H9 (cell line): ENCODE results near the gene ERCC6L2. TPM values are rescaled to one million over a fixed set of nuclear protein-coding genes. Genes with fewer than 3 reads are reported as not detected.

Experiments used
- DNase-seq: peaks from one replicate; pipeline ENCODE4 v3.0.0-alpha.2; 2017
- H2AFZ ChIP-seq: one replicate; pipeline ENCODE4 v1.6.1; 2013; ENCODE audit warnings: mild to moderate bottlenecking, low read length, control low read depth, moderate library complexity
- H2AK5ac ChIP-seq: 2 replicates; pipeline ENCODE4 v1.6.1; 2013; ENCODE audit warnings: low read length, control low read depth, mixed read lengths; ENCODE audit not compliant: insufficient read length
- H2BK120ac ChIP-seq: one replicate; pipeline ENCODE4 v1.6.1; 2013; ENCODE audit warnings: low read depth, mild to moderate bottlenecking, low read length, control low read depth, inconsistent platforms; ENCODE audit not compliant: poor library complexity, severe bottlenecking
- H2BK12ac ChIP-seq: 2 replicates; pipeline ENCODE4 v1.6.1; 2013; ENCODE audit warnings: low read length, control low read depth, mixed read lengths, low read depth; ENCODE audit not compliant: insufficient read length
- H2BK15ac ChIP-seq: 2 replicates; pipeline ENCODE4 v1.6.1; 2013; ENCODE audit warnings: low read depth, low read length, control low read depth
- H2BK20ac ChIP-seq: one replicate; pipeline ENCODE4 v1.6.1; 2013; ENCODE audit warnings: low read depth, mild to moderate bottlenecking, low read length, control low read depth, inconsistent platforms; ENCODE audit not compliant: poor library complexity, severe bottlenecking
- H2BK5ac ChIP-seq: 2 replicates; pipeline ENCODE4 v1.6.1; 2013; ENCODE audit warnings: low read length, control low read depth, mixed read lengths; ENCODE audit not compliant: insufficient read length
- H3K14ac ChIP-seq: 2 replicates; pipeline ENCODE4 v1.6.1; 2013; ENCODE audit warnings: low read length, control low read depth; ENCODE audit not compliant: insufficient read depth
- H3K18ac ChIP-seq: 2 replicates; pipeline ENCODE4 v1.6.1; 2013; ENCODE audit warnings: low read depth, mild to moderate bottlenecking, mixed read lengths, low read length, control low read depth; ENCODE audit not compliant: insufficient read length
- H3K23ac ChIP-seq: 2 replicates; pipeline ENCODE4 v1.6.1; 2013; ENCODE audit warnings: low read length, control low read depth, mixed read lengths, low read depth; ENCODE audit not compliant: insufficient read length
- H3K23me2 ChIP-seq: 2 replicates; pipeline ENCODE4 v1.6.1; 2013; ENCODE audit warnings: low read depth, mild to moderate bottlenecking, mixed read lengths, low read length, control low read depth; ENCODE audit not compliant: insufficient read length, poor library complexity, severe bottlenecking
- H3K27ac ChIP-seq: 2 replicates; pipeline ENCODE4 v1.5.1; 2013; ENCODE audit warnings: low read length, control low read depth, mixed read lengths, low read depth; ENCODE audit not compliant: insufficient read length
- H3K27me3 ChIP-seq: 2 replicates; pipeline ENCODE4 v1.6.1; 2013; ENCODE audit warnings: low read length, control low read depth, inconsistent platforms; ENCODE audit not compliant: insufficient read depth
- H3K4ac ChIP-seq: 2 replicates; pipeline ENCODE4 v1.6.1; 2013; ENCODE audit warnings: low read depth, mild to moderate bottlenecking, control low read depth, inconsistent platforms, low read length, moderate library complexity
- H3K4me1 ChIP-seq: 2 replicates; pipeline ENCODE4 v1.6.1; 2013; ENCODE audit warnings: low read length, control low read depth, inconsistent platforms; ENCODE audit not compliant: insufficient read depth
- H3K4me2 ChIP-seq: 2 replicates; pipeline ENCODE4 v1.6.1; 2013; ENCODE audit warnings: low read length, control low read depth, mixed read lengths; ENCODE audit not compliant: insufficient read length, insufficient read depth
- H3K56ac ChIP-seq: 2 replicates; pipeline ENCODE4 v1.6.1; 2013; ENCODE audit warnings: low read depth, mild to moderate bottlenecking, mixed read lengths, low read length, control low read depth; ENCODE audit not compliant: insufficient read length
- H3K79me1 ChIP-seq: 2 replicates; pipeline ENCODE4 v1.6.1; 2013; ENCODE audit warnings: low read depth, mild to moderate bottlenecking, moderate library complexity, low read length, control low read depth, inconsistent platforms; ENCODE audit not compliant: insufficient read depth, poor library complexity, severe bottlenecking
- H3K79me2 ChIP-seq: 2 replicates; pipeline ENCODE4 v1.6.1; 2013; ENCODE audit warnings: low read length, control low read depth, inconsistent platforms; ENCODE audit not compliant: insufficient read depth
- H3K9ac ChIP-seq: 2 replicates; pipeline ENCODE4 v1.6.1; 2013; ENCODE audit warnings: low read length, control low read depth, mixed read lengths; ENCODE audit not compliant: insufficient read length; ENCODE audit errors: extremely low read depth
- H3K9me3 ChIP-seq: one replicate; pipeline ENCODE4 v1.6.1; 2013; ENCODE audit warnings: low read depth, low read length, inconsistent platforms; ENCODE audit not compliant: control insufficient read depth
- H3T11ph ChIP-seq: one replicate; pipeline ENCODE4 v1.6.1; 2013; ENCODE audit warnings: mild to moderate bottlenecking, low read length, control low read depth, inconsistent platforms
- H4K20me1 ChIP-seq: one replicate; pipeline ENCODE4 v1.6.1; 2013; ENCODE audit not compliant: control insufficient read depth, insufficient read length, insufficient read depth
- H4K5ac ChIP-seq: 2 replicates; pipeline ENCODE4 v1.6.1; 2013; ENCODE audit warnings: low read depth, mild to moderate bottlenecking, mixed read lengths, low read length, control low read depth; ENCODE audit not compliant: insufficient read length
- H4K8ac ChIP-seq: replicated peaks from 2 replicates; pipeline ENCODE4 v1.6.1; 2013; ENCODE audit warnings: low read length, control low read depth, mixed read lengths, low read depth; ENCODE audit not compliant: insufficient read length
- H4K91ac ChIP-seq: 2 replicates; pipeline ENCODE4 v1.6.1; 2013; ENCODE audit warnings: low read depth, mild to moderate bottlenecking, moderate library complexity, mixed read lengths, low read length, control low read depth; ENCODE audit not compliant: insufficient read length
- H3K27ac Mint-ChIP-seq, 3 experiments: 2 replicates in 2 of 3; 3 replicates in 1 of 3; pipeline ENCODE4 v1.8.0; 2020 to 2021; ENCODE audit warnings: mixed read lengths in 3 of 3, mild to moderate bottlenecking in 1 of 3, moderate library complexity in 1 of 3
- H3K27me3 Mint-ChIP-seq: 2 replicates; pipeline ENCODE4 v1.8.0; 2021; ENCODE audit warnings: low read depth, mild to moderate bottlenecking, moderate library complexity, mixed read lengths
- H3K36me3 Mint-ChIP-seq, 3 experiments: 2 replicates in 2 of 3; 3 replicates in 1 of 3; pipeline ENCODE4 v1.8.0; 2020 to 2021; ENCODE audit warnings: low read depth in 3 of 3, mixed read lengths in 3 of 3; ENCODE audit not compliant: insufficient read depth in 1 of 3
- H3K4me1 Mint-ChIP-seq, 2 experiments: 2 replicates each; pipeline ENCODE4 v1.8.0; 2020; ENCODE audit warnings: mixed read lengths in 2 of 2
- H3K4me3 Mint-ChIP-seq, 2 experiments: 2 replicates in 1 of 2; 3 replicates in 1 of 2; pipeline ENCODE4 v1.8.0; 2020 to 2021; ENCODE audit warnings: mild to moderate bottlenecking in 2 of 2, mixed read lengths in 2 of 2, moderate library complexity in 1 of 2
- H3K9me3 Mint-ChIP-seq, 2 experiments: 2 replicates in 1 of 2; 3 replicates in 1 of 2; pipeline ENCODE4 v1.8.0; 2020; ENCODE audit warnings: mild to moderate bottlenecking in 2 of 2, mixed read lengths in 2 of 2, moderate library complexity in 1 of 2
- WGBS: extraction: QIAGEN DNeasy Blood & Tissue Kit; methylation state at CpG from one replicate; pipeline ENCODE4 v1.1.7; 2013; ENCODE audit warnings: missing lambda C conversion rate, low lambda C conversion rate, mixed read lengths; ENCODE audit not compliant: insufficient read length; ENCODE audit errors: extremely low coverage; 5-methylcytosine and 5-hydroxymethylcytosine counted together
- total RNA-seq: library from RNA; stranded (reverse); gene quantifications from 2 replicates; pipeline ENCODE4 v1.2.1, GENCODE V29; 2021
- TF ChIP-seq, protein P1 (sequence below): fragments of 200-600 bp; sonication (generic); conservative IDR thresholded peaks from 3 replicates; pipeline ENCODE4 v1.8.0; 2021; ENCODE audit warnings: antibody characterized with exemption, mild to moderate bottlenecking

The ERCC6L2 gene
- total RNA-seq, 1 experiment from 2014 or later: 57.7 TPM

DNA sequence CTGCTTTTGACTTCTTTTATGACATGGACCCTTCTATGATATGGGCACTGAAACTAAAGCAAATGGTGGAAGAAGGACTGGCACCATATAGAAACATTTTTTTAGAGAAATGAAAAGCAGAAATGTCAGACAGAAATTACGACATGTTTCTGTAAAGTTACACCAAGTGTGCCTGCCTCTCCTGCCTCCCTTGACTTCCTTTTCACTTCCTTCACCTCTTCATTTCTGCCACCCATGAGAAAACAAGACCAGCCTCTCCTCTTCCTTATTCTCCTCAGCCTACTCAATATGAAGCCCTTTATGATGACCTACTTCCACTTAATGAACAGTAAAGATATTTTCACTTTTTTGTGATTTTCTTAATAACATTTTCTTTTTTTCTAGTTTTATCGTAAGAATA is 44.5 kb downstream of the ERCC6L2 start:
- no peak overlapping the region for H2BK120ac ChIP-seq
- H3K14ac ChIP-seq: no peak overlapping the region
- H4K91ac ChIP-seq: no peak overlapping the region
- H3K79me1 ChIP-seq: no peaks in the 10 kb centered on the region
- H3T11ph ChIP-seq: no peak overlapping the region
- H2BK15ac ChIP-seq: no peak overlapping the region
- Mint-ChIP-seq H3K27ac (no peak overlapping the region), H3K36me3 (peaks cover 47 to 71% (median 64%) of the 10 kb centered on the region in 3 experiments), H3K4me1 (peaks cover under 1 to 4% of the 10 kb centered on the region in 2 experiments), H3K9me3 (peaks cover 3 to 9% of the 10 kb centered on the region in 2 experiments; a peak in 4 of 5 replicates), H3K4me3 (no peak overlapping the region), H3K27me3 (no peaks in the 10 kb centered on the region)
- H2AK5ac ChIP-seq: no peak overlapping the region
- H4K20me1 ChIP-seq: no peaks in the 10 kb centered on the region
- no peak overlapping the region for H3K9ac ChIP-seq
- no peak overlapping the region for H2BK20ac ChIP-seq
- H4K5ac ChIP-seq: no peak overlapping the region
- H2AFZ ChIP-seq: no peak overlapping the region
- no peaks in the 10 kb centered on the region for H3K23me2 ChIP-seq
- DNase-seq: no peak
- no peaks in the 10 kb centered on the region for H3K79me2 ChIP-seq
- TF ChIP-seq, protein P1, sequence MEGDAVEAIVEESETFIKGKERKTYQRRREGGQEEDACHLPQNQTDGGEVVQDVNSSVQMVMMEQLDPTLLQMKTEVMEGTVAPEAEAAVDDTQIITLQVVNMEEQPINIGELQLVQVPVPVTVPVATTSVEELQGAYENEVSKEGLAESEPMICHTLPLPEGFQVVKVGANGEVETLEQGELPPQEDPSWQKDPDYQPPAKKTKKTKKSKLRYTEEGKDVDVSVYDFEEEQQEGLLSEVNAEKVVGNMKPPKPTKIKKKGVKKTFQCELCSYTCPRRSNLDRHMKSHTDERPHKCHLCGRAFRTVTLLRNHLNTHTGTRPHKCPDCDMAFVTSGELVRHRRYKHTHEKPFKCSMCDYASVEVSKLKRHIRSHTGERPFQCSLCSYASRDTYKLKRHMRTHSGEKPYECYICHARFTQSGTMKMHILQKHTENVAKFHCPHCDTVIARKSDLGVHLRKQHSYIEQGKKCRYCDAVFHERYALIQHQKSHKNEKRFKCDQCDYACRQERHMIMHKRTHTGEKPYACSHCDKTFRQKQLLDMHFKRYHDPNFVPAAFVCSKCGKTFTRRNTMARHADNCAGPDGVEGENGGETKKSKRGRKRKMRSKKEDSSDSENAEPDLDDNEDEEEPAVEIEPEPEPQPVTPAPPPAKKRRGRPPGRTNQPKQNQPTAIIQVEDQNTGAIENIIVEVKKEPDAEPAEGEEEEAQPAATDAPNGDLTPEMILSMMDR: no peak
- H3K56ac ChIP-seq: no peak overlapping the region
- no CpG with 5 or more reads among the region's 2 CpGs for WGBS
- no peak overlapping the region for H3K27ac ChIP-seq
- H3K18ac ChIP-seq: no peak overlapping the region
- no peak overlapping the region for H2BK5ac ChIP-seq
- no peaks in the 10 kb centered on the region for H3K27me3 ChIP-seq
- no peak overlapping the region for H2BK12ac ChIP-seq
- H3K4ac ChIP-seq: no peak overlapping the region
- no peaks in the 10 kb centered on the region for H3K9me3 ChIP-seq
- H3K23ac ChIP-seq: no peak overlapping the region
- no peaks in the 10 kb centered on the region for H3K4me1 ChIP-seq
- H3K4me2 ChIP-seq: no peak overlapping the region
- no peak overlapping the region for H4K8ac ChIP-seq
